Hepatocyte (in vitro differentiated cells): ENCODE measurements around the gene CDC34. TPM values are rescaled to one million over a fixed set of nuclear protein-coding genes. Genes with fewer than 3 reads are reported as not detected.

ENCODE experiments used
- DNase-seq: peaks from one replicate; pipeline ENCODE4 v3.0.0-alpha.2; 2016; ENCODE audit warnings: low spot score
- H2AFZ ChIP-seq: fragments of 200-600 bp; sonication (generic); 2 replicates; pipeline ENCODE4 v1.6.0; 2016; ENCODE audit warnings: antibody characterized with exemption, mild to moderate bottlenecking
- H3K27ac ChIP-seq: fragments of 200-600 bp; sonication (generic); 2 replicates; pipeline ENCODE4 v1.5.1; 2016; ENCODE audit warnings: mild to moderate bottlenecking
- H3K27me3 ChIP-seq: fragments of 200-600 bp; sonication (generic); 2 replicates; pipeline ENCODE4 v1.6.1; 2016
- H3K36me3 ChIP-seq: fragments of 200-600 bp; sonication (generic); replicated peaks from 2 replicates; pipeline ENCODE4 v1.5.1; 2016; ENCODE audit warnings: low read depth; ENCODE audit not compliant: insufficient read depth
- H3K4me1 ChIP-seq: fragments of 200-600 bp; sonication (generic); 2 replicates; pipeline ENCODE4 v1.5.1; 2016; ENCODE audit warnings: mild to moderate bottlenecking, moderate library complexity; ENCODE audit not compliant: insufficient read depth
- H3K4me2 ChIP-seq: fragments of 200-600 bp; sonication (generic); 2 replicates; pipeline ENCODE4 v1.6.0; 2016
- H3K4me3 ChIP-seq: fragments of 200-600 bp; sonication (generic); 2 replicates; pipeline ENCODE4 v1.5.1; 2016; ENCODE audit warnings: mild to moderate bottlenecking
- H3K79me2 ChIP-seq: fragments of 200-600 bp; sonication (generic); 2 replicates; pipeline ENCODE4 v1.6.0; 2017; ENCODE audit warnings: mild to moderate bottlenecking
- H3K9me2 ChIP-seq: fragments of 200-600 bp; sonication (generic); replicated peaks from 2 replicates; pipeline ENCODE4 v1.6.0; 2017; ENCODE audit warnings: mild to moderate bottlenecking; ENCODE audit not compliant: insufficient read depth
- H3K9me3 ChIP-seq: fragments of 200-600 bp; sonication (generic); 2 replicates; pipeline ENCODE4 v1.5.1; 2016; ENCODE audit warnings: low read depth, mild to moderate bottlenecking
- H4K20me1 ChIP-seq: fragments of 200-600 bp; sonication (generic); 2 replicates; pipeline ENCODE4 v1.6.0; 2016; ENCODE audit warnings: mild to moderate bottlenecking; ENCODE audit not compliant: insufficient read depth, poor library complexity, severe bottlenecking
- EZH2 ChIP-seq: fragments of 200-600 bp; sonication (generic); IDR thresholded peaks from 2 replicates; pipeline ENCODE4 v1.6.1; 2016; ENCODE audit warnings: antibody characterized with exemption, mild to moderate bottlenecking, borderline replicate concordance
- EZH2phosphoT487 ChIP-seq: fragments of 200-600 bp; sonication (generic); IDR thresholded peaks from one replicate; pipeline ENCODE4 v1.6.1; 2018; ENCODE audit warnings: antibody characterized with exemption, mild to moderate bottlenecking, low read depth, moderate library complexity; ENCODE audit not compliant: unreplicated experiment, severe bottlenecking
- WGBS: methylation state at CpG from one replicate; pipeline ENCODE4 v1.1.6; 2016; ENCODE audit warnings: low lambda C conversion rate; ENCODE audit errors: missing lambda C conversion rate; 5-methylcytosine and 5-hydroxymethylcytosine counted together
- polyA plus RNA-seq: library from polyadenylated mRNA; unstranded; fragments of >200 nt; fragmentation: Nextera tagmentation; extraction: Ambion mirVana; gene quantifications from 2 replicates; pipeline ENCODE4 v1.2.1, GENCODE V29; 2016
- total RNA-seq: library from RNA; depleted of rRNA; stranded (reverse); fragments of >200 nt; gene quantifications from 2 replicates; pipeline ENCODE4 v1.2.3, GENCODE V29; 2014
- TF ChIP-seq, protein P1 (sequence below): fragments of 200-600 bp; sonication (generic); IDR thresholded peaks from 2 replicates; pipeline ENCODE4 v1.5.1; 2016; ENCODE audit warnings: antibody characterized with exemption, mild to moderate bottlenecking; ENCODE audit not compliant: poor library complexity

CDC34 gene
- total and polyA plus RNA-seq, 2 experiments from 2014 or later = 105 to 196 TPM

DNA sequence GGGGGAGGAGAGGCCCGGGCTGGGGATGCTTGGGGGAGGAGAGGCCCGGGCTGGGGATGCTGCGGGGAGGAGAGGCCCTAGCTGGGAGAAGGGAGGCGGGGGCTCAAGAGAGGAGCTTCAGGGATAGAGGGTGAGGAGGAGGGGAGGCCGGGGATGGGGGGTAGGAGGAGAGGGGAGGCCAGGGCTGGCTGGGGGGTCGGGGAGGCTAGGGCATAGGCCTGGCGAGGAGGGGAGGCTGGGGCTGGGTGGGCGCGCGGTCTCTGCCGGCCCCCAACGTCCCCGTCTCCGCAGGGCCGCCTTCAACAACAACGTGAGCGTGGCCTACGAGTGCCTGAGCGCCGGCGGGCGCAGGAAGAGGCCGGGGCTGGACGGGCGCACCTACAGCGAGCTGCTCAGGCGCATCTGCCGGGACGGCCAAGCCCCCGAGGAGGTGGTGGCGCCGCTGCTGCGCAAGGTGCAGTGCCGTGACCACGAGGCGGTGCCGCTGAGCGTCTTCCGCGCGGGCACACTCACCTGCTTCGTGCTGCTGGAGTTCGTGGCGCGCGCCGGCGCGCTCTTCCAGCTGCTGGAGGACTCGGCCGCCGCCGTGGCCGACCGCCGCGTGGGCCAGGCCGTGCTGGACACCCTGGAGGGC is 12.8 kb upstream of the CDC34 start:
- Histone ChIP-seq H3K27me3 (no peaks in the 10 kb centered on the region), H3K9me2 (no peaks in the 10 kb centered on the region), H3K79me2 (peaks cover 16% of the 10 kb centered on the region), H3K36me3 (no peaks in the 10 kb centered on the region), H3K4me3 (no peak overlapping the region), H4K20me1 (no peaks in the 10 kb centered on the region), H3K27ac (peak overlapping the region; percentile 91), H3K4me1 (peaks cover 15% of the 10 kb centered on the region), H3K4me2 (peak overlapping the region; percentile 69), H3K9me3 (no peaks in the 10 kb centered on the region), H2AFZ (no peak overlapping the region)
- TF ChIP-seq, protein P1, sequence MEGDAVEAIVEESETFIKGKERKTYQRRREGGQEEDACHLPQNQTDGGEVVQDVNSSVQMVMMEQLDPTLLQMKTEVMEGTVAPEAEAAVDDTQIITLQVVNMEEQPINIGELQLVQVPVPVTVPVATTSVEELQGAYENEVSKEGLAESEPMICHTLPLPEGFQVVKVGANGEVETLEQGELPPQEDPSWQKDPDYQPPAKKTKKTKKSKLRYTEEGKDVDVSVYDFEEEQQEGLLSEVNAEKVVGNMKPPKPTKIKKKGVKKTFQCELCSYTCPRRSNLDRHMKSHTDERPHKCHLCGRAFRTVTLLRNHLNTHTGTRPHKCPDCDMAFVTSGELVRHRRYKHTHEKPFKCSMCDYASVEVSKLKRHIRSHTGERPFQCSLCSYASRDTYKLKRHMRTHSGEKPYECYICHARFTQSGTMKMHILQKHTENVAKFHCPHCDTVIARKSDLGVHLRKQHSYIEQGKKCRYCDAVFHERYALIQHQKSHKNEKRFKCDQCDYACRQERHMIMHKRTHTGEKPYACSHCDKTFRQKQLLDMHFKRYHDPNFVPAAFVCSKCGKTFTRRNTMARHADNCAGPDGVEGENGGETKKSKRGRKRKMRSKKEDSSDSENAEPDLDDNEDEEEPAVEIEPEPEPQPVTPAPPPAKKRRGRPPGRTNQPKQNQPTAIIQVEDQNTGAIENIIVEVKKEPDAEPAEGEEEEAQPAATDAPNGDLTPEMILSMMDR = peak; percentile 19
- no peak for TF ChIP-seq EZH2
- no peak for TF ChIP-seq EZH2phosphoT487
- peak; percentile 75 for DNase-seq
- 25% methylated on average over 38 of the region's 58 CpGs for WGBS

DNA sequence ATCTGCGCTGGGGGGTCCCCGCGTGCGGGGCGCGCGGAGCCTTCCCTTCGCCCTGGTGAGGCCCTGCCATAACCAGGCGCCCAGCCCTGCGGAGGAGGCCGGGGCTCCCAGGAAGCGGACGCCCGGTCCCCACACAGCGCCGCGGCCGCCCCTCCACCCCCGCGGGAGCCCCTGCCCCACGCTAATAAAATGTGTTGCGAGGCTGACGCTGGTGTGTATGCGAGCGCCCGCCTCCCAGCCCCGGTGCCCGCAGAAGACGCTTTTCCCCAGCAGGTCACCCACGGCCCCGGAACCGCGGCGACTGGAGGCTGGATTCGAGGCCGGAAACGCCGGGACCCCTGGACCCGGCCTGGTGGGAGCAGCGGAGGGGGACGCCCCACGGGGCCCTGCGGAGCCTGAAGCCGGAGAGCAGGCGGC is 12.1 kb upstream of the CDC34 start:
- Histone ChIP-seq H3K79me2 (peaks cover 14% of the 10 kb centered on the region), H3K27me3 (no peaks in the 10 kb centered on the region), H3K4me1 (peaks cover 15% of the 10 kb centered on the region), H3K4me2 (peak overlapping the region; percentile 69), H3K9me3 (no peaks in the 10 kb centered on the region), H2AFZ (no peak overlapping the region), H3K27ac (peak overlapping the region; percentile 91), H4K20me1 (no peaks in the 10 kb centered on the region), H3K36me3 (no peaks in the 10 kb centered on the region), H3K9me2 (no peaks in the 10 kb centered on the region), H3K4me3 (no peak overlapping the region)
- 97% methylated on average over 29 of the region's 45 CpGs for WGBS
- DNase-seq = no peak
- TF ChIP-seq EZH2phosphoT487 = no peak
- TF ChIP-seq, protein P1 = no peak
- no peak for TF ChIP-seq EZH2

DNA sequence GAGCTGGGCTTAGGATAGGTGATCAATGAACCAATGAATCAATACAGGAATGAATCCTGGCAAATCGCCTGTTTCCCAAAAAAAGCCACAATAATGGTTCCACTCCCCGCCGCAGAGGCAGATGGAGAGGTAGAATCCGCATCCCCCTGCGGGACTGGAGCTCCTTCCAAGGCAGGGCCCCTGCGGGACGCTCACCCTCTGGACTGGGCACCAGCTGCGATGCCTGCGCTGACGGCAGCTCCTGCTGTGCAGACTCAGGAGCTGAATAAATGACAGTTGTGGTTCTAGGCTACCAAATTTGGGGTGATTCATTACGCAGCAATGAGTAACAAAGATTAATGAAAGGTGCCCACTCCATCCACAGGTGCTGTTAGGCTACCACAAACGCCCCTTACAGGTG is 8.8 kb upstream of the CDC34 start:
- WGBS = 98% methylated on average over 12 of the region's 12 CpGs
- no peaks in the 10 kb centered on the region for H3K9me3 ChIP-seq
- H3K27ac ChIP-seq = no peak overlapping the region
- TF ChIP-seq EZH2phosphoT487 = no peak
- no peak for TF ChIP-seq EZH2
- TF ChIP-seq, protein P1 = no peak
- no peaks in the 10 kb centered on the region for H4K20me1 ChIP-seq
- H3K79me2 ChIP-seq = peaks cover 4% of the 10 kb centered on the region
- no peak for DNase-seq
- H3K4me1 ChIP-seq = peaks cover 3% of the 10 kb centered on the region
- H3K9me2 ChIP-seq = no peaks in the 10 kb centered on the region
- no peaks in the 10 kb centered on the region for H3K27me3 ChIP-seq
- H3K4me3 ChIP-seq = no peak overlapping the region
- no peak overlapping the region for H2AFZ ChIP-seq
- no peaks in the 10 kb centered on the region for H3K36me3 ChIP-seq
- no peak overlapping the region for H3K4me2 ChIP-seq
